ENCODE data around the gene MB21D2.

Gene MB21D2

DNA sequence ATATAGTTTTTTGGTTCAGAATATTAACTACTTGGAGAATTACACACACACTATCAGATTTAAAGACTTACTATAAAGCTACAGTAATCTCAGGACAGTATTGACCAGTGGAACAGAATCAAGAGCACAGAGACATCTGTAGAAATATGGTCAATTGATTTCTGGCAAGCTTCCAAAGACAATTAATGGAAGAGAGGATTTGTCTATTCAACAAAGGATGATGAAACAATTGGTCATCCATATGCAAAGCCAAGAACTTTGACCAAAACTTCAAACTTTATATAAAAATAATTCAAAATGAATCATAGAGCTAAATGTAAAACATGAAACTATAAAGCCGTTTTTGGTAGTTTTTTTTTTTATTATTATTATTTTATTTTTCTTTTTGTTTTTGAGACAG lies 29.8 kb upstream of the MB21D2 start:
- Histone ChIP-seq H3K4me3 (replicated peaks; ENCODE audit: insufficient read depth, low read length) (no peak overlapping the region), H3K27me3 (ENCODE audit: insufficient read depth, poor library complexity, severe bottlenecking) (no peaks in the 10 kb centered on the region), H3K27ac (replicated peaks) (no peak overlapping the region)
- TF ChIP-seq, protein P1, sequence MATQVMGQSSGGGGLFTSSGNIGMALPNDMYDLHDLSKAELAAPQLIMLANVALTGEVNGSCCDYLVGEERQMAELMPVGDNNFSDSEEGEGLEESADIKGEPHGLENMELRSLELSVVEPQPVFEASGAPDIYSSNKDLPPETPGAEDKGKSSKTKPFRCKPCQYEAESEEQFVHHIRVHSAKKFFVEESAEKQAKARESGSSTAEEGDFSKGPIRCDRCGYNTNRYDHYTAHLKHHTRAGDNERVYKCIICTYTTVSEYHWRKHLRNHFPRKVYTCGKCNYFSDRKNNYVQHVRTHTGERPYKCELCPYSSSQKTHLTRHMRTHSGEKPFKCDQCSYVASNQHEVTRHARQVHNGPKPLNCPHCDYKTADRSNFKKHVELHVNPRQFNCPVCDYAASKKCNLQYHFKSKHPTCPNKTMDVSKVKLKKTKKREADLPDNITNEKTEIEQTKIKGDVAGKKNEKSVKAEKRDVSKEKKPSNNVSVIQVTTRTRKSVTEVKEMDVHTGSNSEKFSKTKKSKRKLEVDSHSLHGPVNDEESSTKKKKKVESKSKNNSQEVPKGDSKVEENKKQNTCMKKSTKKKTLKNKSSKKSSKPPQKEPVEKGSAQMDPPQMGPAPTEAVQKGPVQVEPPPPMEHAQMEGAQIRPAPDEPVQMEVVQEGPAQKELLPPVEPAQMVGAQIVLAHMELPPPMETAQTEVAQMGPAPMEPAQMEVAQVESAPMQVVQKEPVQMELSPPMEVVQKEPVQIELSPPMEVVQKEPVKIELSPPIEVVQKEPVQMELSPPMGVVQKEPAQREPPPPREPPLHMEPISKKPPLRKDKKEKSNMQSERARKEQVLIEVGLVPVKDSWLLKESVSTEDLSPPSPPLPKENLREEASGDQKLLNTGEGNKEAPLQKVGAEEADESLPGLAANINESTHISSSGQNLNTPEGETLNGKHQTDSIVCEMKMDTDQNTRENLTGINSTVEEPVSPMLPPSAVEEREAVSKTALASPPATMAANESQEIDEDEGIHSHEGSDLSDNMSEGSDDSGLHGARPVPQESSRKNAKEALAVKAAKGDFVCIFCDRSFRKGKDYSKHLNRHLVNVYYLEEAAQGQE (IDR thresholded peaks at IDR 0.05; ENCODE audit: insufficient replicate concordance, low read depth) = no peak
- TF ChIP-seq POLR2AphosphoS5 (IDR thresholded peaks at IDR 0.05; ENCODE audit: low read depth) (no peak), GABPA (IDR thresholded peaks at IDR 0.05; ENCODE audit: low read depth) (no peak), SPI1 (IDR thresholded peaks at IDR 0.05; ENCODE audit: borderline replicate concordance, low read depth) (no peak)
- TF ChIP-seq, protein P2, sequence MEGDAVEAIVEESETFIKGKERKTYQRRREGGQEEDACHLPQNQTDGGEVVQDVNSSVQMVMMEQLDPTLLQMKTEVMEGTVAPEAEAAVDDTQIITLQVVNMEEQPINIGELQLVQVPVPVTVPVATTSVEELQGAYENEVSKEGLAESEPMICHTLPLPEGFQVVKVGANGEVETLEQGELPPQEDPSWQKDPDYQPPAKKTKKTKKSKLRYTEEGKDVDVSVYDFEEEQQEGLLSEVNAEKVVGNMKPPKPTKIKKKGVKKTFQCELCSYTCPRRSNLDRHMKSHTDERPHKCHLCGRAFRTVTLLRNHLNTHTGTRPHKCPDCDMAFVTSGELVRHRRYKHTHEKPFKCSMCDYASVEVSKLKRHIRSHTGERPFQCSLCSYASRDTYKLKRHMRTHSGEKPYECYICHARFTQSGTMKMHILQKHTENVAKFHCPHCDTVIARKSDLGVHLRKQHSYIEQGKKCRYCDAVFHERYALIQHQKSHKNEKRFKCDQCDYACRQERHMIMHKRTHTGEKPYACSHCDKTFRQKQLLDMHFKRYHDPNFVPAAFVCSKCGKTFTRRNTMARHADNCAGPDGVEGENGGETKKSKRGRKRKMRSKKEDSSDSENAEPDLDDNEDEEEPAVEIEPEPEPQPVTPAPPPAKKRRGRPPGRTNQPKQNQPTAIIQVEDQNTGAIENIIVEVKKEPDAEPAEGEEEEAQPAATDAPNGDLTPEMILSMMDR (IDR thresholded peaks at IDR 0.05; ENCODE audit: insufficient read depth, low read length) = no peak
- no peak for DNase-seq (ENCODE audit: low read depth in 1 of 2, low spot score in 1 of 2)

- no peak for TF ChIP-seq SPI1 (IDR thresholded peaks at IDR 0.05; ENCODE audit: borderline replicate concordance, low read depth)
- no peak for TF ChIP-seq GABPA (IDR thresholded peaks at IDR 0.05; ENCODE audit: low read depth)
- TF ChIP-seq POLR2AphosphoS5 (IDR thresholded peaks at IDR 0.05; ENCODE audit: low read depth) = no peak
Measured at GRCh38 chr3:192943393-192943792, 25.7 kb upstream of the MB21D2 start.

GRCh38 chr3:192942625-192943024 lies 25.0 kb upstream of the MB21D2 start:
- H3K4me3 ChIP-seq (replicated peaks; ENCODE audit: insufficient read depth, low read length) = no peak overlapping the region
- no peaks in the 10 kb centered on the region for H3K27me3 ChIP-seq (ENCODE audit: insufficient read depth, poor library complexity, severe bottlenecking)
- no peak for TF ChIP-seq GABPA (IDR thresholded peaks at IDR 0.05; ENCODE audit: low read depth)
- TF ChIP-seq, protein P2 (IDR thresholded peaks at IDR 0.05; ENCODE audit: insufficient read depth, low read length) = no peak
- TF ChIP-seq, protein P1 (IDR thresholded peaks at IDR 0.05; ENCODE audit: insufficient replicate concordance, low read depth) = no peak
- no peak for TF ChIP-seq POLR2AphosphoS5 (IDR thresholded peaks at IDR 0.05; ENCODE audit: low read depth)
- TF ChIP-seq SPI1 (IDR thresholded peaks at IDR 0.05; ENCODE audit: borderline replicate concordance, low read depth) = no peak

More at GRCh38 chr3:192943393-192943792, 25.7 kb upstream of the MB21D2 start:
- Histone ChIP-seq H3K27ac (replicated peaks) (no peak overlapping the region), H3K27me3 (ENCODE audit: insufficient read depth, poor library complexity, severe bottlenecking) (no peaks in the 10 kb centered on the region), H3K4me3 (replicated peaks; ENCODE audit: insufficient read depth, low read length) (no peak overlapping the region)
- no peak for DNase-seq (ENCODE audit: low read depth in 1 of 2, low spot score in 1 of 2)

DNA sequence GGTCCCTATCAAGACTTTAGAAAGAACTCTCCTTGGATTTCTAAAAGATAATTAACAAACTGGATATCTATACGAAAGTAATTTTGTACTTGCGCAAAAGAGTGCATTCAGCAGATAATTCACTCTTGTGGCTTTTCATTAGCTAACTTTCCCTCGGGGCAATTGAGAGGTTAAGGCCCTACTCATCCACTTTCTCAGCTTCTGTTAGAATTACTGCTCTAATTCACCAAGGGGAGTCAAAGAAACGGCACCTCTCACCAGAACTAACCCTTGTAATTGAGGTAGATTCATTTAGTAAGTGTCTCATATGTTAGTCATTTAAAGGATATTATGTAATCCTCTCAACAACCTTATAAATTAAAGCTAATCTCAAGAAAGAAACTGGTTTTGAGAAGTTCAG lies 22.5 kb upstream of the MB21D2 start:
- Histone ChIP-seq H3K4me3 (replicated peaks; ENCODE audit: insufficient read depth, low read length) (no peak overlapping the region), H3K27me3 (ENCODE audit: insufficient read depth, poor library complexity, severe bottlenecking) (no peaks in the 10 kb centered on the region), H3K27ac (replicated peaks) (no peak overlapping the region)
- TF ChIP-seq, protein P1 (IDR thresholded peaks at IDR 0.05; ENCODE audit: insufficient replicate concordance, low read depth) = no peak
- TF ChIP-seq GABPA (IDR thresholded peaks at IDR 0.05; ENCODE audit: low read depth) (no peak), SPI1 (IDR thresholded peaks at IDR 0.05; ENCODE audit: borderline replicate concordance, low read depth) (no peak), POLR2AphosphoS5 (IDR thresholded peaks at IDR 0.05; ENCODE audit: low read depth) (no peak)
- TF ChIP-seq, protein P2 (IDR thresholded peaks at IDR 0.05; ENCODE audit: insufficient read depth, low read length) = no peak
- no peak for DNase-seq (ENCODE audit: low read depth in 1 of 2, low spot score in 1 of 2)

More at GRCh38 chr3:192942625-192943024, 25.0 kb upstream of the MB21D2 start:
- no peak overlapping the region for H3K27ac ChIP-seq (replicated peaks)
- DNase-seq (ENCODE audit: low read depth in 1 of 2, low spot score in 1 of 2) = no peak
